ENCODE data around the gene HSPB6.
"Not testable (repeated sequence)": the region's sequence is repeated elsewhere in the genome, so short reads cannot be mapped to it uniquely, and the experiment has no call there.

HSPB6 gene

DNA sequence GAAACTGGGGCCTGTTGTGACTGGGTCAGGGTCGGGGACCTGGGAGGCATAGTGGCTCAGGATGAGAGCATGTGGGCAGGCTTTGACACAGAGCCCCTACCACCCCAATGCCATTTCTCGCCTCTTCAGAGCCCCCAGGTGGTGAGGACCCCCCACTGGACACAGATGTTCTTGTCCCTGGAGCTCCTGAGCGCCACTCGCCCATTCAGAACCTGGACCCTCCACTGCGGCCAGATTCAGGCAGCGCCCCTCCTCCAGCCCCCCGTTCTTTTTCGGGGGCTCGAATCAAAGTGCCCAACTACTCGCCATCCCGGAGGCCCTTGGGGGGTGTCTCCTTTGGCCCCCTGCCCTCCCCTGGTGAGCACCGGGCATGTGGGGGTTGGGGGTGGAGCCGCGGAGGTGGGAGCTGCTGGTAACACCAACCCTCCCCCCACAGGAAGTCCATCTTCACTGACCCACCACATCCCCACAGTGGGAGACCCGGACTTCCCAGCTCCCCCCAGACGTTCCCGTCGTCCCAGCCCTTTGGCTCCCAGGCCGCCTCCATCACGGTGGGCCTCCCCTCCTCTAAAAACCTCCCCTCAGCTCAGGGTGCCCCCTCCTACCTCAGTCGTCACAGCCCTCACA is 24.9 kb downstream of the HSPB6 start:
- DNase-seq (ENCODE audit: low read depth) = no peak

DNA sequence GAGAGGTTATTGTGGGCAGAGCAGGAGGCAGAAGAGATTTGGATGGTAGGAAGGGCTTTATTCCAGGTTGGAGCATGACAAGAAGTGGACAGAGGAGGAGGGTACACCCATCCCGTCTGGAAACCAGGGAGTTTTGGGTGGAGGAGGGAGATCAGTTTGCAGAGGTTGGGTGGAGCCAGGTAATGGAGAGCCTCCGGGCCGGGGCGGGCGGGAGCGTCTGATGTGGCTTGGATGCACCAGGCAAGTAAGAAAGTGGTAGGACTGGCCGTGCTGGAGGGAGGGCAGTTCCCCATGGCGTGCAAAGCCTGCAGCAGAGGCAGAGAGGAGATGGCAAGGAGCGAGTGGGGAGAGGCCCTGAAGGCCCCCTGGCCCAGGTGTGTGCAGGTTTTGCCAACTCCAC is 25.5 kb downstream of the HSPB6 start:
- no peak for DNase-seq (ENCODE audit: low read depth)

- DNase-seq (ENCODE audit: low read depth) = no peak
Measured at GRCh38 chr19:35730326-35730725, 26.5 kb downstream of the HSPB6 start.

- no peak for DNase-seq (ENCODE audit: low read depth)
Measured at GRCh38 chr19:35729763-35730162, 27.1 kb downstream of the HSPB6 start.

- no peak for DNase-seq (ENCODE audit: low read depth)
Measured at GRCh38 chr19:35729021-35729420, 27.8 kb downstream of the HSPB6 start.

GRCh38 chr19:35727956-35728706 is 28.7 kb downstream of the HSPB6 start:
- DNase-seq (ENCODE audit: low read depth) = no peak

DNA sequence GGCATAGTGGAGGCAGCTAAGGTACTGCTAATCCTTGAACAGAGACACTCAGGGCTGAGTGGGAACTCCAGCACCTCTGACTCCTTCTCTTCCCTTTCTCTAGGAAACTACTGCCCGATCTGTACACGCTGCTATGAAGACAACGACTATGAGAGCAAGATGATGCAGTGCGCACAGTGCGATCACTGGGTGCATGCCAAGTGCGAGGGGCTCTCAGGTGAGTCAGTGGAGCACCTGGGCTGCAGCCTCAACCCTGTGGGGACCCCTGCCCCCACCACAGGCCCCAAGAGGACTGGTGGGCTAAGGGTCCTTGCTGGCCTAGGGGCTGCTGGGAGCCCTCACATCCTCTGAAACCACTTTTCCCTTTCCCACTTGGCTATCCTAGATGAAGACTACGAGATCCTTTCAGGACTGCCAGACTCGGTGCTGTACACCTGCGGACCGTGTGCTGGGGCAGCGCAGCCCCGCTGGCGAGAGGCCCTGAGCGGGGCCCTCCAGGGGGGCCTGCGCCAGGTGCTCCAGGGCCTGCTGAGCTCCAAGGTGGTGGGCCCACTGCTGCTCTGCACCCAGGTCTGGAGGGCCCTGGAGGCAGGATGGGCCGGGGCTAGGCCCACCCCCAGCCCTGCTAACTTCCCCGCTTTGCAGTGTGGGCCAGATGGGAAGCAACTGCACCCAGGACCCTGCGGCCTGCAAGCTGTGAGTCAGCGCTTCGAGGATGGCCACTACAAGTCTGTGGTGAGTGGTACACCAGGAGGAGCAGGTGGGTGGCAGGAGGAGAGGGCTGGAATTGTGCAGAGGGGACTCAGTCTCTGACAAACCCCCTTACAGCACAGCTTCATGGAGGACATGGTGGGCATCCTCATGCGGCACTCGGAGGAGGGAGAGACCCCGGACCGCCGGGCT is 29.5 kb downstream of the HSPB6 start:
- no peak for DNase-seq (ENCODE audit: low read depth)

GRCh38 chr19:35725216-35725861 is 31.5 kb downstream of the HSPB6 start:
- no peak for DNase-seq (ENCODE audit: low read depth)

GRCh38 chr19:35724560-35724959 is 32.3 kb downstream of the HSPB6 start:
- no peak for DNase-seq (ENCODE audit: low read depth)

DNA sequence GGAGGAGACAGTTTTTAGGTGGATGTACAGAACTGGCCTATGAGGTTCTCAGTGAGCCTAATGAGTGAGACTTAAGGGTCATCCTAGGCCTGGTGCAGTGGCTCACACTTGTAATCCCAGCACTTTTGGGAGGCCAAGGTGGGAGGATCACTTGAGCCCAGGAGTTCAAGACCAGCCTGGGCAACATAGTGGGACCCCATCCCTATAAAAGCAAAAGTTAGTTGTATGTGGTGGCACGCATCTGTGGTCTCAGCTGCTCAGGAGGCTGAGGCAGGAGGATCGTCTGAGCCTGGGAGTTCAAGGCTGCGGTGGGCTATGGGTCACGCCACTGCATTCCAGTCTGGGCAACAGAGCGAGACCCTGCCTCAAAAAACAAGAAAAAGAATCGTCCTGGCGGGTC is 32.7 kb downstream of the HSPB6 start:
- not testable (repeated sequence) for DNase-seq (ENCODE audit: low read depth)

- DNase-seq (ENCODE audit: low read depth) = no peak
Measured at GRCh38 chr19:35723671-35724070, 33.2 kb downstream of the HSPB6 start.

DNA sequence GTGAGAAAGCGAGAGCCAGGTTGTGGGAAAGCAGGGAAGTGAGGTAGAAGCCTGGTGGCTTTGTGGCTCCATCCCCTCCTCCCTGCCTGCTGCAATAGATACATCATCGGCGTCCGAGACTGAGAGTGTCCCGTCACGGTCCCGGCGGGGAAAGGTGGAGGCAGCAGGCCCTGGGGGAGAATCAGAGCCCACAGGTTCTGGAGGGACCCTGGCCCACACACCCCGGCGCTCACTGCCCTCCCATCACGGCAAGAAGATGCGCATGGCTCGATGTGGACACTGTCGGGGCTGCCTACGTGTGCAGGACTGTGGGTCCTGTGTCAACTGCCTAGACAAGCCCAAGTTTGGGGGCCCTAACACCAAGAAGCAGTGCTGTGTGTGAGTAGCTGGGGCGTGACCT is 33.9 kb downstream of the HSPB6 start:
- DNase-seq (ENCODE audit: low read depth) = no peak

GRCh38 chr19:35722461-35722860 is 34.4 kb downstream of the HSPB6 start:
- no peak for DNase-seq (ENCODE audit: low read depth)

DNA sequence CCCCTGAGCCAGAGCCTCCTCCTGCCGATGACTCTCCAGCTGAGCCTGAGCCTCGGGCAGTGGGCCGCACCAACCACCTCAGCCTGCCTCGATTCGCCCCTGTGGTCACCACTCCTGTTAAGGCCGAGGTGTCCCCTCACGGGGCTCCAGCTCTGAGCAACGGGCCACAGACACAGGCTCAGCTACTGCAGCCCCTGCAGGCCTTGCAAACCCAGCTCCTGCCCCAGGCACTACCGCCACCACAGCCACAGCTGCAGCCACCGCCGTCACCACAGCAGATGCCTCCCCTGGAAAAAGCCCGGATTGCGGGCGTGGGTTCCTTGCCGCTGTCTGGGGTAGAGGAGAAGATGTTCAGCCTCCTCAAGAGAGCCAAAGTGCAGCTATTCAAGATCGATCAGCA is 35.5 kb downstream of the HSPB6 start:
- no peak for DNase-seq (ENCODE audit: low read depth)

- no peak for DNase-seq (ENCODE audit: low read depth)
Measured at GRCh38 chr19:35720648-35721047, 36.2 kb downstream of the HSPB6 start.

DNA sequence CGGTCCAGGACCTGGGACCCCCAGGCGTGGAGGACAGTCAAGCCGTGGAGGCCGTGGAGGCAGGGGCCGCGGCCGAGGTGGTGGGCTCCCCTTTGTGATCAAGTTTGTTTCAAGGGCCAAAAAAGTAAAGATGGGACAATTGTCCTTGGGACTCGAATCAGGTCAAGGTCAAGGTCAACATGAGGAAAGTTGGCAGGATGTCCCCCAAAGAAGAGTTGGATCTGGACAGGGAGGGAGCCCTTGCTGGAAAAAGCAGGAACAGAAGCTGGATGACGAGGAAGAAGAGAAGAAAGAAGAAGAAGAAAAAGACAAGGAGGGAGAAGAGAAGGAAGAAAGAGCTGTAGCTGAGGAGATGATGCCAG is 36.7 kb downstream of the HSPB6 start:
- DNase-seq (ENCODE audit: low read depth) = no peak

DNA sequence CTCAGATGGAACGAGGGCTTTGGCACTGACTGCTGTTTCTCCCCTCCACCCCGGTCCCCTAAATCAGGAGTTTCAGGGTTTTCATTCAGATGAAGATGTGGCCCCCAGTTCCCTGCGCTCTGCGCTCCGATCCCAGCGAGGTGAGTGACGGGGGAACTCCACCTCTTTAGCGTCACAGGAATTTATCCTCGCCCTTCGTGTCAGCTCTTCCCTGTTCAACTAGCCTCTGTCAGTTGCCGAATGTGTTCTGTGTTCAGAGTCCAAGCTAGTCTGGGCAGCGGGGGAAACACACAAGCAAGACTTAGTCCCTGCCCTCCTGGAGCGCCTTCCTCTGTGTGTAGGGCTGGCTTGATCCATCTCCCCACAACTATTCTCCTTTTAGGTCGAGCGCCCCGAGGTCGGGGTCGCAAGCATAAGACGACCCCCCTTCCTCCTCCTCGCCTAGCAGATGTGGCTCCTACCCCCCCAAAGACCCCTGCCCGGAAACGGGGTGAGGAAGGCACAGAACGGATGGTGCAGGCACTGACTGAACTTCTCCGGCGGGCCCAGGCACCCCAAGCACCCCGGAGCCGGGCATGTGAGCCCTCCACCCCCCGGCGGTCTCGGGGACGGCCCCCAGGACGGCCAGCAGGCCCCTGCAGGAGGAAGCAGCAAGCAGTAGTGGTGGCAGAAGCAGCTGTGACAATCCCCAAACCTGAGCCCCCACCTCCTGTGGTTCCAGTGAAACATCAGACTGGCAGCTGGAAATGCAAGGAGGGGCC is 37.2 kb downstream of the HSPB6 start:
- no peak for DNase-seq (ENCODE audit: low read depth)

DNA sequence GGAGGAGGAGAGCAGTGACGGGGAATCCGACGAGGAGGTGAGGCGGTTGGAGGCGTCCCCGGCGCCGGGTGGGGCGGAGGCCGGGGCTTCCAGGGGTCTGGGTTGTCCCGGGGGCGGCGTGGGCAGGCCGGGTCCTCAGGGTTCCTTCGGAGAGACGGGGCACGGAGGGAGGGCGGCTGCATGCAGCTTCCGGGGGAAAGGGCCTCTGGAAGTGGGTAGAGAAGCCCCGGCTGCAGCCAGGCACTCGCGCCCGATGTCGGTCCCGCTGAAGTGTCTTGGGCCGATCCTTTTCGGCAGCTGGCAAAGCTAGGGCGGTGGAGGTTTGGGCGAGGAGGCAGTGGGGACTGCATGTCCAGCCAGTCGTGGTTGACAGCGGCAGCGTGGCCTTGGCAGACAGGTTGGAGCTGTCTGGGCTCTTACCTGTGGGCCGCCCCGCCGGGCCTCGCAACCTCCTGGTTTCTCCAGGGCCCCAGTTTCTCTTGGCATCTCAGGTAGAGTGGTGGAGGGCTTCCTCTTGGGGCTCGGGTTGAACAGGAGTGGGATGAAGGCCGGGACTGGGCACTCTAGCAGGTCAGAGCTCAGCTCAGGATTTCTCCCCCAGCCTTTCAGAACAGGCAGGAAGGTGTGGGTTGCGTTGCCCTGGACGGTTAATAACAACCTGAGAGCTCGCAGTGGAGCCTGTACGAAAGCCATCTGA is 38.3 kb downstream of the HSPB6 start:
- DNase-seq (ENCODE audit: low read depth) = no peak

- no peak for DNase-seq (ENCODE audit: low read depth)
Measured at GRCh38 chr19:35717665-35718344, 39.0 kb downstream of the HSPB6 start, which contains the start of gene KMT2B. TSS of gene KMT2B (plus strand) at chr19:35718003. CDS start at chr19:35718019, 16 bp downstream.
